M059J (cell line): ENCODE results near the gene CEP85L. TPM values are rescaled to one million over a fixed set of nuclear protein-coding genes. Genes with fewer than 3 reads are reported as not detected.

Experiments
- DNase-seq: peaks from one replicate; pipeline ENCODE4 v3.0.0-alpha.2; 2012; ENCODE audit warnings: low read depth
- total RNA-seq: library from RNA; depleted of rRNA; stranded (reverse); fragments of >200 nt; shearing (Covaris generic); gene quantifications from 2 replicates; pipeline ENCODE4 v1.2.3, GENCODE V29; 2014; rRNA removed

Gene CEP85L
- total RNA-seq, 1 experiment from 2014 or later, result 5.7 TPM

DNA sequence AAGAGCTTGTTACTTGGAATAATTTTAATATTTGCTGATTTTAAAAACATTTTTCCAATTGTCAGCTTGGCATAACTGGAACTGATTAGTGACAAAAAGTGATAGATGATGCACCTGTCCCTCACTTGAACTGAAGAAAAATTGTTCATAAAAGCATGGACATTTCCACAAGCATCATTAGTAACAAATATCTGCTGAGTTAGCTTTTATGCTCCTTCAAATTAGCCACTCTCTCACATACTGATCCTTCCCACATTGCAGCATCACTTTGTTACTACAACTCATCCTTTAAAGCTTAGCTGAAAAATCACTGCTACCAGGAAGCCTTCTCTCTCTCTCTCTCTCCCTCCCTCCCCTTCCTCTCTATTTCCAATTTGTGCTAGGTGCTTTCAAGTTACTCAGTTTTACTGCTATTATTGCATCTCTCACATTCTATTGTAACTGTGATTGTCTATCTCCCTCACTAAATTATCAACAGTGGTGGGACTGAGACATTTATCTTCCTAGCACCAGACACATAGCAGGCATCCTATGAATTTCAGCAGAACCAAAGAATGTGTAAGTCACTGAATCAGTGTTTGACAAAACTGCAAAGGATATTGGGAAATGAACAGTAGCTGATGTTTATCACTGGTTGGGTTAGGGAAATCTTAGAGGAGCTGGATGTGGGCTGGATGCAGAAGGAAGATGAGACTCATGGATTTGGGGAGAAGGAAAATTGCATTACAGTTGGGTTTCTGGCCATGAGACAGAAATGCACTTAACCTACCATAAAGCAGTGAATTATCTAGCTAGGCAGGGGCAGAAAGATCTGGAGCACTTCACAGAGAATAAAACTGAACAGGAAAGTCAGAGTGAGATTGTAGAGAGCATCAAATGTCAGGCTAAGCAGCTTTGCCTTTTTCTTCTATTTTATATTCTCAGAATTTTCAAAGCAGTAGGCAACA, 231.7 kb downstream of the CEP85L start:
- no peak for DNase-seq

Other genes with a start within 250 kb of the CEP85L start
- 0.05 TPM in 2 replicates for gene PLN, start 103.3 kb downstream of the CEP85L start, total RNA-seq
- gene ASF1A, start 242.6 kb upstream of the CEP85L start, total RNA-seq, result 16.1 and 24.2 TPM in 2 replicates